Stimulated activated CD8-positive, alpha-beta memory T cell treated with anti-CD3 and anti-CD28 coated beads, Interleukin-7, amount 100 ng/mL, for 1 hour (primary cell): Measurements from ENCODE around the gene EPYC.

Experiments used
- DNase-seq, 2 donors: peaks; one replicate each; pipeline ENCODE4 v3.0.0-alpha.2; 2020; ENCODE audit warnings: low read depth in 2 of 2

Gene EPYC

DNA sequence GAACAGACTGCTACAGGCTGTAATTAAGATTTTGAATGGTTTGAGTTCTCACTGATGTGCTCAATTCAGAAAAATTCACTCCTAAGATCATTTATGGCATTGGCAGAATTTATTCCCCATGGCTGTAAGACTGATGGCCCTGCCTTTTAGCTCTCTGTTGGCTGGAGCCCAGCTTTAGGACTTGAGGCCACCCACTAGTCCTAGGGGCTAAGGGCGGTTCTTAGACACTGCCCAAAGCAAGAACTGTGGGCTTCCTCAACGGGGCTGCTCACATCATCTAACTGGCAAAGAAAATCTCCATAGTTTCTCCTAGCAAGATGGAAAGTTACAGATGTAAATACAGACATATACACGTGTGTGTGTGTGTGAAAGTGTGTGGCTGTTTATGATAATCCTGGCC, 46.4 kb downstream of the EPYC start:
- no peak for DNase-seq

GRCh38 chr12:90954921-90955320, 49.9 kb downstream of the EPYC start, which contains the start of gene CCER1:
Gene CCER1 (minus strand): TSS chr12:90955176. CDS start chr12:90954742, 434 bp downstream.
- DNase-seq, result no peak

GRCh38 chr12:90954428-90954827, 50.3 kb downstream of the EPYC start:
- DNase-seq, result no peak

DNA sequence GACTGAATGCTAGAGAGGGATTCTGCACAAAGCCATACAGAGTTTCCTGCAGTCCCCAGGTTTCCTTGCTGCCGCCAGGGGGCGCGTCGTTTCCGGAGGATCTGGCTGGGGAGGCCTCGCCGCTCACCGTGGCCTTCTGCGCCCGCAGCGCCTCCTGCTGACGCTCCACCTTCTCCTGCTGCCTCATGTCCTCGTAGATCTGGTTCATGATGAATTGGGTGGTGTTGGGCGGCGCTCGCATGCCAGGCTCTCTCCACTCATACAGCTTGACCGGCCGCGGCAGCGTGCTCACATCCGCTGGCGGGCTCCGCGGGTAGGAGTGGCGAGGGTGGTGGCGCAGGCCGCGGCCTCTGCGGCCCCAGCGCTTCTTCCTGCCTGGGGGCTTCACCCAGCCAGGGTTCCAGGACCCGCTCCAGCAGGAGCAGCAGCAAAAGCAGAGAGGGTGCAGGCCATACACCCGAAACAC, 50.8 kb downstream of the EPYC start:
- no peak for DNase-seq

GRCh38 chr12:90951432-90952105, 53.2 kb downstream of the EPYC start:
- DNase-seq, result no peak

DNA sequence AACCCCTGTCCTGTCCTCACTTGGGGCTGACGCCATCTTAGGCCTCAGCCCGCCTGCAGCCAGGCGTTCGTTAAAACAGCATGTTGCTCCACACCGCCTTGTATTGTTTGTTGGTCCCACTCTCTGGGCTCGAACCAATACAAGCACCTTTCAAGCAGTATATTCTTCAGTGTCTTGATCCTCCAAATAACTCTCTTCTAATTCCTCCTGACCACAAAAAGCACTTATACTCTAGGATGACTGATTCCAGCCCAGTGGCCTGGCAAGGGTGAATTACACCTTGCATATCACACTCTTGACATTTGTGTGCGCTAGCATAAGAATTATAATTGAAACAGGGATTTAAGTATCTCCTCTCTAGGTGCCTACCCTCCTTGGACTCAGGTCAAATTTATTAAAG, 56.9 kb downstream of the EPYC start:
- no peak for DNase-seq

- no peak for DNase-seq
Measured at GRCh38 chr12:90945070-90945649, 59.6 kb downstream of the EPYC start.

GRCh38 chr12:90943255-90943654, 61.5 kb downstream of the EPYC start:
- DNase-seq, result no peak

GRCh38 chr12:90940872-90941499, 63.8 kb downstream of the EPYC start:
- DNase-seq, result no peak

DNA sequence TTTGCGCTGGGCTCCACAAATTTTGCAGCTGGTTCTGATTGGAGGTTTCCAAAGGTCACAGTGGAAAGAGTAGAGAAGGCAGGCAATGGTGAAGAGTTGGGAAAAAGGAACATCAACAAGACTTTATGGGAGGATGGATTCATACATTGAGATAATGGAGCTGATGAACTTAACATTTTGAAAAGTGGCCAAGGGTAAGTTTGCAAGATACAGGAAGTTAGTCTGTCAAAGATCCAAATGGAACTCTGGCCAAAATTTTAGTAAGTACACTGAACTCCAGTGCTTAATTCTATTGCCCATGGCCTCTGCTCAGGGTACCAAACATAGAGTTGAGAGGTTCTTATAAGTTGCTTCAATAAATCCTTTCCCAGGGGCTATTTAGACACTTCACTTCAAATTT, 65.4 kb downstream of the EPYC start:
- DNase-seq, result no peak

DNA sequence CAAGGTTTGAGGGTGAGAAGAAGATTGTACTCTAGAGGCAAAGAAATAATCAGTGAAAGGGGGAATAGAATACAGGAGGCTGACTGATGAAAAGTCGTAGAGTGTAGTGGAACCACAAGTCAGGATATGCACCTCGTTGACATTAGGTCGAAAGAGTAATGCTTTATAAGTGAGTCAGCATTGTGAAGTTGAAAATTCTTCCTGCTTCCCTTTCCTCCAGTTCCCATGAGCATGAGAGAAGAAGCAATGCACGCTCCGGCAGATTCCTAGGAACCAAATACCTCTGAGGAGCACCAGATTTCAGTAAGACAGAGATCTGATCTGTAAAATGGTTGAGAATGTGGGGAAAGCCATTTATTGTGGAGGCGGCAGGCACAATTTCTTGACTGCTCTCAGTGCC, 66.3 kb downstream of the EPYC start:
- no peak for DNase-seq

- DNase-seq, result no peak
Measured at GRCh38 chr12:90937651-90938050, 67.1 kb downstream of the EPYC start.

GRCh38 chr12:90936230-90937005, 68.4 kb downstream of the EPYC start:
- DNase-seq, result no peak

GRCh38 chr12:90925562-90925961, 79.2 kb downstream of the EPYC start:
- no peak for DNase-seq

DNA sequence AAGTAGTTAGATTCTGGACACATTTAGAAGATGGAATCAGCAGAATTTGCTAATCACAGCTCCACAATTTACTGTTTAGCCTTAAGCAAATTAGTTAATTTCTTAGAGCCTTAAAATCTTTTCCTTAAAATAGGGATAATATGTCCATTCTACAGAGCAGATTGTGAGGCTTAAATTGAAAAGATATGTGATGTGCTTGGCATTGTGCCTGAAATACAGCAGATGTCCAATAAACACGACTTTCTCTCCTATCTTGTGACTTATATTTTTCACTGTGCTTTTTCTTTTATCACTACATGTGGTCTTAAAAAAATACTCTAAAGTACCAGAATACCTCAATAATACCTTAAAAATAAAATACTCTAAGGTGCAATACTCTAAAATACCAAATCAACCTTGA, 80.4 kb downstream of the EPYC start:
- DNase-seq, result no peak

DNA sequence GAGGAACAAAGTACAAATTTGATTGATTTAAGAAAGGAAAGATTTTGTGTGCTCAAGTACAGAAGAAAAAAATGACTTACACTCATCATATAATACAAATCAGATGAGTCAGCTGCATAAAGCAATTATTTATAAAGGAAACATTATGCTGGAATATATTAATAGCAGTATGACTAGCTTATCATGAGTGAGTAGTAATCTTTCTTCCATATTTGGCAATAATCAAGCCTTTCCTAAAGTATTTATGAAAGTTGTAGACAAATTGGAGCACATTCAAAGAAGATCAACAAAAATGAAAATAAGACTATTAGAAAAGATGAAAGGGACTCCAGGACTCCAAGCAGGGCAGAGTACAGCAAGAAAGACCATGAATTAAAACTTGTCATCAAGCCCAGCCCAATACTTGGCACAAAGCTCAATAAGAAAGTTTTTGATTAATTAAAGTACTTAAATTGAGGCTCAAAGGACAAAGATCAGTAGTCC, 82.6 kb downstream of the EPYC start:
- no peak for DNase-seq

DNA sequence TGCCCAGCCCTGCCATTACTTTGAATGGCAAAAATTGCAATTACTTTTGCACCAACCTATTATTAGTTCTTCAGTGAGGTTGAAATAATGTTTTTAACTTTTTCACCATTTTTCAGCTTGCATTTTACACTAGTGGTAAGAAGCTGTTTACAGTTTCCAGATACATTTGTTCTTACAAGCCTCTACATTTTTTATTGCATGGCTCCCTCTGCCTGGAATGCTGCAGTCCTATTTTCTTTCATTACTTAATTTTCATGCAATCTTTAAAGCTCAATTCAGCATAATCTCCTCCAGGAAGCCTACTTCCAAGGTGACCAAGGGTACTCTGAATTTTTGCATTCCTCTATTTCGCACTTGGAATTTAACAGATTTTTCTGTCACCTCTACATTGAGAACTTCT, 83.2 kb downstream of the EPYC start:
- DNase-seq, result no peak

- no peak for DNase-seq
Measured at GRCh38 chr12:90920222-90920621, 84.5 kb downstream of the EPYC start.

DNA sequence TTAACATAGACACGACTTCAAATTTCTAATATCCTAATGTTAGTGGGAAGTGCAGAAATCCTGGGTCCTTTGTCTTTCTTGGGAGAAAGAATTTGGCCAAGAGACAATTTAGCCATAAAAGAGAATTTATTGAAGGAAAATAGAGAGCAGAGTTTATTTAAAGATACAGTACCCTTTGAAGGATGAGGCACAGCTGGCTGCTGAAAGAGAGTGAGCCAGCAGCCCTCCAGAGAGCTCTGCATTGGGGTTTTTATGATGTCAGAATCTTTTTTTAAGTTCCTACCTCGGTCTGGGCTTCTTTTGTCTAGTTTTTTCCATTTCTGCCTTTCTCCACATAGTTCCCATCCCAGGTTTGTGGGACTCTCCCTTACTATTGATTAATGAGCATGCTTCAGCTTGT, 87.3 kb downstream of the EPYC start:
- no peak for DNase-seq

GRCh38 chr12:90916516-90916915, 88.3 kb downstream of the EPYC start:
- DNase-seq, result no peak

DNA sequence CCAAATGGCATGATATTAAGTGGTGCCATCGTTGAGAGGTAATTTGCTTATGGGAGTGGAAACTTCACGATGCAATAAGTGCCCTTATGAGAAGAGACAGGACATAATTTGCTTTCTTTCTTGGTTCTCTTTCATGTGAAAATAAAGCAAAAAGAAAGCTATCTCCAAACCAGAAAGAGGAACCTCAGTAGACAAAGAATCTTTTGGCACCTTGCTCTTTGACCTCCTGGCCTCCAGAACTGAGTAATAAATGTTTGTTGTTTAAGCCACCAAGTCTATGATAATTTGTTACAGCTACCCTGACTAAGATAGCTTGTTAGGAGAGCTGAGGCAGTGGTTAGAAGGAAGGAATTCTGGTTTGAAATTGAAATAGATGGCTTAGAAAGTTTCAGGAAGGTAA, 89.4 kb downstream of the EPYC start:
- DNase-seq, result no peak
